HTERT RPE-1 (cell line): ENCODE results near the gene ZNF440.
"Not testable (repeated sequence)": the region's sequence is repeated elsewhere in the genome, so short reads cannot be mapped to it uniquely, and the experiment has no call there.

Source experiments
- in situ Hi-C: fragments of 300-500 bp; cut with MboI; formaldehyde crosslinking; loops from 4 replicates; pipeline ENCODE4 v1.14.3; 2020; ENCODE audit warnings: low sequenced_read_pairs

The ZNF440 gene

DNA sequence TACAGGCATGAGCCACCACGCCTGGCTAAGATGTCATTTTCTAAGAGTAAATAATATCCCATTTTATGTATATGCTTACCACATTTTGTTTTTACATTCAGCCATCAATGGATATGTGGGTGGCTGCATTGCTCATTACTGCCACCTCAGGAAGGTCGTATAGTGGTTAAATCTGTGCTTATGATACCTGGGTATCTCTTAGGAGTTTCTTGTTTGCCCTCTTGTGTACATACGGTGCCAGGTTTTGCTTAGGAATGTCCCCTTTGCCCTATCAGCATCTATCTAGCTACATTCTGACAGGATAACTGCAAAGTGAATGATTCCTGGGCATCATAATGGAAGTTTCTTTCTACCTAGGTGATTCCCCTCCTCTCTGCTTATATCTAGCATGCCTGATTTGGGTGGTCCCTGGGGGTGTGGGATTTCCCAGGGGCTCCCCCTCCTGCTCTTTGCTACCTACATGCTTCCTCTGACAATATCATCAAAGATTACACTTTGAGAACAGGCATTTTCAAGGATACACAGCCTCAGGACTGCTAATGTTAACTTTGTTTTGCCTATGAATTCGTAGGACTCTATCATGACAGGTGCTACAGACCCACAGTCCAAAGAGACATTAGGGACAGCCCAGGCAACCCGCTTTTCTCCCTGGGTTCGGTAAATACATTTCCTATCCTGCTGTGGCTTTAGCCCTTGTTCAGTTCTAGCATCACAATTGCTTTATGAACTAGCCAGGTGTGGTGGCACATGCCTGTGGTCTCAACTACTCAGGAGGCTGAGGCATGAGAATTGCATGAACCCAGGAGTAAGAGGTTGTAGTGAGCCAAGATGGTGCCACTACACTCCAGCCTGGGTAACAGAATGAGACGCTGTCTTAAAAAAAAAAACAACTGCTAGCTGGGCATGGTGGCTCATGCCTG lies 15.1 kb downstream of the ZNF440 start:
- in situ Hi-C loops = not testable (repeated sequence)

GRCh38 chr19:11832253-11832912 lies 18.3 kb downstream of the ZNF440 start:
- in situ Hi-C loops = no loop called here

DNA sequence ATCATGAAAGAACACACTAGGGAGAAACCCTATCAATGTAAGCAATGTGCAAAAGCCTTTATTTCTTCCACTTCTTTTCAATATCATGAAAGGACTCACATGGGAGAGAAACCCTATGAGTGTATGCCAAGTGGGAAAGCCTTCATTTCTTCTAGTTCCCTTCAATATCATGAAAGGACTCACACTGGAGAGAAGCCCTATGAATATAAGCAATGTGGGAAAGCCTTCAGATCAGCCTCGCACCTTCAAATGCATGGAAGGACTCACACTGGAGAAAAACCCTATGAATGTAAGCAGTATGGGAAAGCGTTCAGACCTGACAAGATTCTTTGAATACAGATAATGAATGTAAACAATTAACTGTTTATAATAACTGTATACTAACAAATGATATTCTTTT lies 19.5 kb downstream of the ZNF440 start:
- in situ Hi-C loops = no loop called here

- in situ Hi-C loops = not testable (repeated sequence)
Measured at GRCh38 chr19:11835626-11836066, 21.6 kb downstream of the ZNF440 start.

- in situ Hi-C loops = no loop called here
Measured at GRCh38 chr19:11843722-11844121, 29.6 kb downstream of the ZNF440 start.

GRCh38 chr19:11847615-11848014 lies 33.5 kb downstream of the ZNF440 start:
- in situ Hi-C loops = not testable (repeated sequence)

- in situ Hi-C loops = no loop called here
Measured at GRCh38 chr19:11848200-11848593, 34.1 kb downstream of the ZNF440 start.

DNA sequence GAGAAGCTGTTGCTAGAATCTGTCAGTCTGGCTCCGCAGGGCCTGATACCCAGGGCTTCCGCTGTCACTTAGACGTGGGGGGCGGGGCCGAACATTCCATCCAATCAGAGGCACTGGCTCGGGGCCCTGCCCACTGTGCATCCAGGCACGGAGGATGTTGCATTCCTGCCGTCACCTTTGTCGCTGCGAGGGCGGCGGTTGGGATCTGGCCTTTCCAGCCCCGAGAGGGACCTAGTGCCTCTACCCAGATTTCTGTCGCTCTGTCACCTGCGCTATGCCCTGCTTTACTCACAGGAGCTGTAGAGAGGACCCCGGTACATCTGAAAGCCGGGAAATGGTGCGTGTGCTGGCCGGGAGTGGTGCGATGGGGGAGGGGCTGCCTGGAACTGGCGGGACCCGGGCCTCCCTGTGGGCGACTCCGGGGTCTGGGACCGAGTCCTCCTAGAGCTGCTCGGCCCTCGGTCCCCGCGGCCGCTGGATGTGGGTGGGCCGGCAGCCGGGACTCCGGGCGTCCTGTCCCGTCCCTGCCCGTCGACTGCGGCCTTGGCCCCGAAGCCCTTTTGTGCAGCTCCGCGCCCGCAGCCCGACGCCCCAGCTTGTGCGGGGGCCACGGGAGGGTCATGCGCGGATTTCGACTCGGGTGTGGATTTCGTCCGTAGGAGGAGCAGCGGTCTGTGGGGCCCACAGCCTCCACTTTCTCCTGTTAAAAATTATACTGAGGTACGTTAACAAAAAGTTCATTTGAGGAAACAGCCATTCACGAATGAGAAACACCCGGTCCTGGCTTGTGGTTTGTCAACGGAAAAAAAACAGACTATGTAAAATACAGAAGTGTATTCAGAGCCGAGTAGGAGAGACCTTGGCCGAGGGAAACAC lies 34.8 kb downstream of the ZNF440 start, which contains the start of gene ZNF439:
Gene ZNF439 (plus strand): TSS at position 133 of the 876 bp plus-strand sequence. CDS start 142 bp downstream, at position 275.
- in situ Hi-C loops = no loop called here

DNA sequence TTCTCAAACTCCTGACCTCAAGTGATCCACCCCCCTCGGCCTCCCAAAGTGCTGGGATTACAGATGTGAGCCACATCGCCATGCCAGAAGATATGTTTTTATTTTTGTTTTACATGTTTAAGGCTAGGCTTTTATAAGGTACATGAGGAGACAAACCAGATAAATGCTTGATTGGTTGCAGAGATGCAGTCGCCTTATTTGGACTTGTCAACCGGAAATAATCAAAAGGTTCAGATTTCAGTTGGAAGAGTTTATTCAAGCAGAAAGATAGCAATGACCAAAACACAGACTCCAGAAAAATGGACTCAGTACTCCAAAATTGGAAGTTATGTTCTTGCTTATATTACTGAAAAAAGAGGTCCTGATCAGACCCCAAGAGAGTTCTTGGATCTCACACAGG lies 36.2 kb downstream of the ZNF440 start:
- in situ Hi-C loops = not testable (repeated sequence)

- in situ Hi-C loops = no loop called here
Measured at GRCh38 chr19:11853358-11853757, 39.3 kb downstream of the ZNF440 start.

GRCh38 chr19:11856596-11857250 lies 42.6 kb downstream of the ZNF440 start:
- in situ Hi-C loops = no loop called here

DNA sequence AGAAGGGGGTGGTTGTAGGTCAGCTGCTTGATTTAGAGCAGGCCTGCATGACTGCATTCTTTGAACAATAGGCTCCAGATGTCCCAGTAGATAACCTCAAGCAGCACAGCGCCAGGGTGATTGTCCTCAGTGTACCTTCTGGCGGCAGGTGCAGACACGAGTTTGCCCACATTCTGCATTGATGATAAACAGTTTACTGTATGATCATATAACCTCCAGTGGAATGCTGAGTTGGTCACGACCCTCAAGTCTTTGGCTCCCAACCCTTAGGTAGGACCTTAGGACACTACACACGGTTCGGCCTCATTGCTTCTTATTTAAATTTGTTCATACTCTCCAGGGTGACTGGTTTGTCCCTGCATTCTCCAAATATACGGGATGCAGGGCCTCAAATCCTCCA lies 46.6 kb downstream of the ZNF440 start:
- in situ Hi-C loops = no loop called here

GRCh38 chr19:11861301-11861700 lies 47.2 kb downstream of the ZNF440 start:
- in situ Hi-C loops = no loop called here

- in situ Hi-C loops = not testable (repeated sequence)
Measured at GRCh38 chr19:11867766-11868165, 53.7 kb downstream of the ZNF440 start.

GRCh38 chr19:11868188-11868587 lies 54.1 kb downstream of the ZNF440 start:
- in situ Hi-C loops = no loop called here

GRCh38 chr19:11872624-11873023 lies 58.6 kb downstream of the ZNF440 start:
- in situ Hi-C loops = no loop called here

DNA sequence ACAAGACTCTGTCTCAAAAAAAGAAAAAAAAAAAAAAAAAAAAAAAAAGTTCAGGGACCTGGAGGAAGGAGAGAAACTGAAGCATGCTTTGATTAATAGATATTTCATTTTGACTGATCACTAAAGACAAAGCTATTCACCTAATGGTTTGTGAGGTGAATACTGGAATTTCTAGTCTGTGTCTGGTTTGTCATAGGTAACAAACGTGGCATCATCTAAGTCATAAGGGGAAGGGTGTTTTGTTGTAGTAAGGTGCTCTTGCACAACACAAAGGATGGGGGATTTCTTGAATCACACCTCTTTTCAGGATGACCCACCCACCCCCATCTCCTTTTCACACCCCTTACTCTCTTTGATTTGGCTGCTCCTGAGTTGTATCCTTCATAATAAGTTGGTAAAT lies 59.7 kb downstream of the ZNF440 start:
- in situ Hi-C loops = no loop called here

GRCh38 chr19:11879687-11880266 lies 65.7 kb downstream of the ZNF440 start:
- in situ Hi-C loops = not testable (repeated sequence)

DNA sequence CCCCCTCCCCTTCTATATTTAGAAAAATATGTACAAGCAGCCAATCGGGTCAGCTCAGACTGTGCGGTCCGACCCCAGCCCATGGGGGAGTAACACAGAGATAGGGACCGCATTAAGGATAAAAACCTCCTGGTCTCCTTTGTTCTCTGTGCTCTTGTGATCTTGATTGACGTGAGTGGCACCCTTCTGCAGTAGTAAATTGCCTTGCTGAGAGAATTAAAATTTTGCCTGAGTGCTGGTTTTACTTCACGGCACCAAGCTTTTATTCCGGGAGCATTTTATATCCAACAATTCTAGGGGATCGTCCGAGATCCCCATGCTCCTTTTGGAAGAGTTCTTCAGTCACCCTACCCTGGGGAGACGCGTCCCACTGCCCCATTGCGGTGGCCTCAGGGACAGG lies 66.5 kb downstream of the ZNF440 start:
- in situ Hi-C loops = no loop called here

DNA sequence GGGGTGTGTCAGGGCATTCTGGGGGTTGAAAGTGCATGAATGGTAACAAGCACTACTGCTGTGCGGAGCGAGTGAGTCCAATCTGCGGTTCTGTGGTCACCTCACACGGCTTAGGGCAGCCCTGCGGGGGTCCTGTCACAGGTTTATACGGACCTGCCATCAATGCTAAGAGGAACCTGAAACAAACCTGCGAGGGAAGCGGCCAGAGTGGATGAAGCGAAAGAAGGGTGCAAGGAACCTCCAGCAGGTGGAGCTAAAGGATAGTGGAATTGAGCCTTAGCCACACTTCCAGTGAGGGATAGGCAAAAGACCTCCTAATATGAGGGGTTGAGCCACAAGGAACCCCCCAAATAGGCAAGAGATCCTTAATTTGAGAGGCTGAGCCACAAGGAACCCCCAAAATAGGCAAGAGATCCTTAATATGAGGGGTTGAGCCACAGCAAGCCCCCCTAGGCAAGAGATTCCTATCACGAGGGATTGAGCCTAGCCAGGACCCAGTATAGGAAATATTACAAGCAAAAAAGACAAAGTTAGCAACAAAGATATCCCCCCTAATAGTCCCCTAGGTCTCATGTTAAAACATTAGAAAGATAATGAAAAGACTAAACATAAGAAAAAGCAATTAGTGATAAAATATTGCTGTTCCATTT lies 67.2 kb downstream of the ZNF440 start:
- in situ Hi-C loops = no loop called here
